Stimulated activated CD8-positive, alpha-beta memory T cell treated with anti-CD3 and anti-CD28 coated beads, Interleukin-4, amount 100 ng/mL, for 4 hours (primary cell): Measurements from ENCODE around the gene FBXO11.

Source experiments
- DNase-seq, 2 donors: peaks; one replicate each; pipeline ENCODE4 v3.0.0-alpha.2; 2020; ENCODE audit warnings: low read depth in 2 of 2, low spot score in 1 of 2

Gene FBXO11

DNA sequence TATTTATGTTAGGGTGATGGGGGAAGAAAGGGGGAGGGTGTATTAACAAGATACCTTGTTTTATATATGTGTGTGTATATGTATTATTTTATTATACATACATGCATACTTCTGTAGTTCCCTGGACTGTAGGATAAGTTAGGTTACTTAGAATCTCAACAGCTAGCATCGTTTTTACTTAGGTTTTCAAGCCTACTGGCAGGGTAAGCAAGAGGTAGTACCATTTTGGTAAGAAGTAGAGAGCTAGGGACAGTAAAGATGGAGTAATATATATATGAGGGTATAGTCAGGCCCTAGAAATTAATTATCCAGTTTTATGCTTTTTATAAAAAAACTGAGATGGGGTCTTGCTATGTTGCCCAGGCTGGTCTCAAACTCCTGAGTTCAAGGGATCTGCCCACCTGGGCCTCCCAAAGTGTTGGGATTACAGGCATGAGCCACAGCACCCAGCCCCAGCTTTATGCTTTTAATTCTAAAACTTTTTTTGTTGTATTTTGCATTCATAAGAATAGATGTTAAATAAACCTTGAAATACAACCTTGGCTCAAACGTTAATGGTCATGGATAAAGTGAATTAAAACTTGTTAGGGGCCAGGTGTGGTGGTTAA is 110.1 kb downstream of the FBXO11 start:
- no peak for DNase-seq

DNA sequence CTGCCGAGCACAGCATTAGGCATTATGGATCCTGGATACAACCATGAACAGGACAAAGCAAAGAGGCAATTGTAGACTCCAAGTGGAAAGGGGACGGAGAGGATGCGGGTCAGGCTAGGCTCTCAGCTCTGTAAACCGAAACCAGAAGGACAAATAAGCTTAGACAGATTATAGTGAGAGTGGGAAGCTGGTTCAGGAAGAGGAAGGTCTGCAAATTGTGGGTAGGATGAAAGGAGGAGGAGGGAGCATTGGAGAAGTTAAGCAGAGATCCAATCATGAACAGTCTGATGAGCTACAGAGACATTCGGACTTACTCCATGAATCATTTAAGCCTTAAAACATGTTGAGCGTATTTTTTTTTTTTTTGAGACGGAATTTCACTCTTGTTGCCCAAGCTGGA is 120.3 kb downstream of the FBXO11 start:
- no peak for DNase-seq

GRCh38 chr2:47784352-47784851 is 121.9 kb downstream of the FBXO11 start:
- no peak for DNase-seq

DNA sequence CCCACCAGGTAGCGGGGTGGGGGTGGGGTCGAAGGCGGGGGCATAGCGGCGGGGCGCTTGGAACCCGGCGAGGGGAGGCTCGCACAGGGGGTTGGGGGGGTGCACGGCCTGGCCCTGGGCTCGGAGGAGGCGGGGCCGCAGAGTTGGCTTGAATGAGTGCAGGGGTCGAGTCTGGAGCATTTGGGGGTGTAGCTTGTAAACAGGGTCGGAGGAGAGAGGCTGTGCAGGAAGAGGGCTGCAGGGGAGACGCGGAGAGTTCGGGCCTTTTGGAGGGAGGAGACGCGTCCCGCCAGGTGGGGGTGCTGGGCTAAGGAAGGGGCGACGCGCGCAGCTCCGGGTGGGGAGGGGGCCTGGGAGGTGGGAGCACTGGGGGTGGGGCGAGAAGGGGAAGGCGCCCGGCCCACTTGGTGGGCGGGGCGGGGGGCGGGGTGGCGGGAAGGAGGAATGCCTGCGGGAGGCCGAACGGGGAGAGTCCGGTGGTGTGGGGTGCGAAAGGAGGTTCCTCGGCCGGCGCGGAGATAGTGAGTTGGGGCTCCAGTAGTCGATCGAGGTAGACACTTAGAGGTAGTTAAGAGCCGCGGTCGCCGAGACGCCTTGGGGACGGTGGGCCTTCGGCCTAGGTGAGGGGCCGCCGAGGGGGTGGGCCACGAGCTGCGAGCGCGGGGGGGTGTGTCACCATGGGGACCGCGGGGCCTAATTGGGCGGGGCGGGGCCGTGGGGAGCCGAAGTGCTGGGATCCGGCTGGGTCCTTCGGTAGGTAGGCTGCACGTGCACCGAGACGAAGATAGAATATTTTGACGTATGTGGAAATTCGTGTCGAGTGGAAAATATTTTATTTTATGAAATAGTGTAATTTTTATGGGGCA is 122.6 kb downstream of the FBXO11 start:
- peak; percentile 15 to 43 for DNase-seq

- DNase-seq: peak; percentile 49 to 74
Observed at GRCh38 chr2:47782671-47783485, 123.4 kb downstream of the FBXO11 start, which contains the start of gene MSH6. MSH6 (plus strand) TSS chr2:47783145; CDS start chr2:47783234, 89 bp downstream.

DNA sequence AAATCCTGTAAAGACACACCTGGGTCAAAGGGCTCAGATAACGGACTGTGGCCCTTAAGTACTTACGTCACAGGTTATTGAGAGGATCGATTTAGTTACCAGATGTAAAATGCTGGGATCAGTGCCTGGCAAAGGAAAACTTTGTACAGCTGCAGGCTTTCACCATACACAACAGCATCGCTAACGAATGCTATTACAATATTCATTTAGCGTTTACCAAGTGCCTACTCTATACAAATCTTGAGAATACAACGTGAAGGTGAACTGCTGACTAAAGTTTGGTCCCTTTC is 124.0 kb downstream of the FBXO11 start:
- DNase-seq: no peak

- DNase-seq: no peak
Observed at GRCh38 chr2:47779426-47779790, 126.9 kb downstream of the FBXO11 start.

DNA sequence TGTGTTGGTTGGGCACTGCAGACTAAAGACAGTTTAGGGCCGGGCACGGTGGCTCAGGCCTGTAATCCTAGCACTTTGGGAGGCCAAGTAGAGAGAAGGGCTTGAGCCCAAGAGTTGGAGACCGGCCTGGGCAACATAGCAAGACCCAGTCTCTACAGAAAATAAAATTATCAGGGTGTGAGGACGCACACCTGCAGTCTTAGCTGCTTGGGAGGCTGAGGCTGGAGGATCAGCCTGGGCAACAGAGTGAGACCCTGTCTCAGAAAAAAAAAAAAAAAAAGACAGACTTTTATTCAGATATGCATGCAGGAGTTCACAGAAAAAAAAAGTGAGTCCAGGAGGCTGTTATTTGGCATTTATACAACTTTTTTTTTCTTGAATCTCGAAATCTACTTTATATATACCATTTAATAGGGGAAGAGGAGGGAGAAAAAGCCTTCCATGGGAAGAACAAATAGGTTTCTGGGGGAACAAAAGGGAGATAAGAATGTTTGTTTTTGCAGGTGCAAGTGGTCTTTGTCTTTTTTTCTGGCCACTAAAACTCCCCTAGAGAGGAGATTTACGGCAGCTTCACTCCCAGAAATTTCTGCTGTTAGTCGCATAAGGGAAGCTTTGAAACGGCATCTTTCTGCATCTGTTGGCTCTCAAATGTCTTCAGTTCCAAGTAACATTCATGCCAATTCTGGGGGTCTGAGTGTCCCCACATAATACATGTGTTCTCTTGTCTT is 127.4 kb downstream of the FBXO11 start:
- DNase-seq: no peak

- no peak for DNase-seq
Observed at GRCh38 chr2:47777277-47777937, 128.9 kb downstream of the FBXO11 start.

GRCh38 chr2:47774567-47774966 is 131.7 kb downstream of the FBXO11 start:
- DNase-seq: no peak

- DNase-seq: no peak
Observed at GRCh38 chr2:47772343-47772742, 134.0 kb downstream of the FBXO11 start.

GRCh38 chr2:47771211-47771610 is 135.1 kb downstream of the FBXO11 start:
- DNase-seq: no peak

GRCh38 chr2:47769318-47769717 is 137.0 kb downstream of the FBXO11 start:
- no peak for DNase-seq

DNA sequence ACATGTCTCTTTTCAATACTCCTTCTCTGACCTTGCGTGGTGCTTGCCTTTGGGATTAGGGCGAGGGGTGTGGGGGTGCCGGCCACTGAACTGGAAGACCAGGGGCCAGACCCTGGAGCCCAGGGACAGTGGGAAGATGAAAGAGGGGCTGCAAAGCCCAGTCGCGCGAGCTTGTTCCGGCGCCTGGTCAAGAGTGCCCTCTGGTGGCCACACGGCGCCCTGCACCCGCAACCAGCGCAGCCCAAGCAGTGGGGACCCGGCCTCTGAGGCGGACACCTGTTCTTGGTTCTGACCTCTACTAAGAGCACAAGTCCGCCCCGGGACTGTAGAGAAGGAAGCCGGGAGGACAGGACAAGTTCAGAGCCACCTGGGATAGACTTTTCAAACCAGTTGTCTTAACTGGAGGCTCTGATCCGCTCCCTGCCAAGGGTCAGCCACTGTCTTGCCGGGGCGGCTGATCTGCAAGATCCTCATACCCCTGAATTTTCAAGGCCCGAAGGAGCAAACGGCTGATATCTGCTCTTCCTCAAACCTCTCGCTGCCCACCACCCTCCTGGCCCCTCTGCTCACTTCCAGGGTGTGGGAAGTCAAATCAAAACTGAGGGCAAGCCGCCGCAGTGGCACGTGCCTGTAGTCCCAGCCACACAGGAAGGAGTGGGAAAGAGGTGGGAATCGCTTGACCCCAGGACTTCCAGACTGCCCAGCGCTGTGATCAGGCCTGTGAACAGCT is 138.3 kb downstream of the FBXO11 start:
- DNase-seq: peak; percentile 32 to 48

DNA sequence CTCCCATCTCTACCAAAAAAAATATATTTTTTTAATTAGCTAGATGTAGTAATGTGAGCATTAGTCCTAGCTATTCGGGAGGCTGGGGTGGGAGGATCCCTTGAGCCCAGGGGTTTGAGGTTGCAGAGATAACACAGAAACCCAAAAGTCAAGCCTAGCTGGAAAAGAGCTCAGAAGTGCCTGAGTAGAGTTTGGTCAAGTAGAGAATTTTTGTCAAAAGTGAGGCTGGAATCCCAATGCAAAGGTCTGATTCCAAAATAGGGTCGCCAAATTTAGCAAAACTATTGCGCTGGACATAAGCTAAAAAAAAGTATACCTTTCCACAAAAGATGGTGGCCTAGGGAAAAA is 138.8 kb downstream of the FBXO11 start:
- DNase-seq: no peak

DNA sequence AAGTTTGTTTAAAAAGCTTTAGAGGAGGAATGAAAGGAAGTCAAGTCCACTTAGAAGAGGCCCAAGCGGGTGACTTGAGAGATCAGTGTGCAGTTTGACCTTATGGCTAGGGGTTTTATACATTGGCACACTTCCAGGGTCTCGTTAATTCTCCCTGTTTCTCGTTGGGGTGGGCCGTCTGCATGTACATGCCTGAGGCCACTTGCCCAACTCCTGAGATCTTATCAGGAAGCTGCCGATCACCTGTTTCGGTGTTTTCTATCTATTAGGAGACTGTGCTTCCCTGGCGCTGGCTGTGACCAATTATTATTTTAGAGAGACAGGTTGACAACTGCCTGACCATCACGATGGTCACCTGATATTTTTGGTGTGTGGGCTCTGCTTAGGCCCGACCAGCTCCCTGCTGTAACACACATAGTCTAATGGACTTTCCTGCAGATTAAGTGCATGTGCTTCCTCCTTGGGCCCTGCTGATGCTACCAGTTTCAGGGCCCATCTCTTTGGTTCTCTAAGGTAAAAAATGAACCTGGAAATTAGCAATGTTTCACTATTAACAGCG is 154.4 kb downstream of the FBXO11 start:
- DNase-seq: no peak

DNA sequence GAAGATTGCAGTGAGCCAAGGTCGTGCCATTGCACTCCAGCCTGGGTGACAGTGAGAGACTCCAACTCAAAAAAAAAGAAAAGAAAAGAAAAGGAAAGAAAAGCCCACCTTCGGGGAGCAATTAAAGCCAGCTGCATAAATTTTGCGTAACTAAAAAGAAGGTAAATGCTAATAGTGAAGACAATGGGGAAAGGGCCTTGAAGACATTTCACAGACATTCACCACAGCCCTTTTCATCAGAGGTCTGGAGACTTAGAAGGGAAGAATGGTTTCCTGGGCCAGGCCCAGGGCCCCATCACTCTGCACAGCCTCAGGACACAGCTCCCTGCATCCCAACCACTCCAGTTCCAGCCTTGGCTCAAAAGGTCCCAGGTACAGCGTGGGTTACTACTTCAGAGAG is 158.4 kb downstream of the FBXO11 start:
- DNase-seq: no peak

GRCh38 chr2:47744074-47744473 is 162.2 kb downstream of the FBXO11 start:
- no peak for DNase-seq

GRCh38 chr2:47741637-47742036 is 164.7 kb downstream of the FBXO11 start:
- DNase-seq: no peak

DNA sequence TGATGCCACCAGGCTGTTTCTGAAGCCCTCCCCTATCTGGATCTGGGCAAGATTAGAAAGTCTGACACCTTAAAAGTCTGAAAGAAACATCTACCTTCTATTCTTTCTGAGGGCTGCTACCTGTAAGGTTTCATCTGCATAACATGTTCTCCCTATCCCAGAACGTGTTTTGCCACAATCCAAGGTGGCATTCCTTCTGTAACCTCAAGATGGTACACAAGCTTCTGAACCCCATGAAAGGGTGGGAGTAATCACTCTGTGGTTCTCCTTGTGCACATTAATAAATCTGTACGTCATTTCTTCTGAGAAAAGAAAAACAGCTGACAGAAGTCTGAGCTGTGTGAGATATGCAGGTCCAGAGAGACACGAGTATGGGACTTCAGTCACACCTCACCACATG is 165.2 kb downstream of the FBXO11 start:
- no peak for DNase-seq
